NCI-H82 treated with DMSO at 0.1 percent for 48 hours (cell line): Measurements from ENCODE around the gene RPL39L.
"Not testable (repeated sequence)": the region's sequence is repeated elsewhere in the genome, so short reads cannot be mapped to it uniquely, and the experiment has no call there.

ENCODE experiments used
- DNase-seq: peaks from one replicate; lab custom pipeline; 2025; ENCODE audit not compliant: unreplicated experiment; lab: John Stamatoyannopoulos, UW

RPL39L gene

DNA sequence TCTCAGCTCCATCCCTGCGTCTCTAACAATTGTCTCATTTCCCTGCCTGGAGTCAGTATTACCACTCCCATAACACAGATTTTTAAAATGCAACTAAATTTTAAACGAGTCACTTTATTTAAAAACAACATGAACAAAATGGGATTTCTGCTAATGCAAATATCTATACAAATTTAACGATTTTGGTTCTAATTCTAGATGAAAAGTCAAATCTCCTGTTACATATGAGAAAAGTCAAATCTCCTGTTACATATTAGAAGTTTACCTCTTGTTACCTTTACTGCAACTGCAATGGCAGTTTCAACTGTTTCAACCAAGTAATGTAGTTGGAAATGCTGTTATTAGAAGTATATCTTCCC lies 578 bp upstream of the RPL39L start:
- DNase-seq = no peak

GRCh38 chr3:187136936-187137335 lies 2.4 kb downstream of the RPL39L start:
- DNase-seq = no peak

- DNase-seq = no peak
Observed at GRCh38 chr3:187136337-187136736, 3.0 kb downstream of the RPL39L start.

DNA sequence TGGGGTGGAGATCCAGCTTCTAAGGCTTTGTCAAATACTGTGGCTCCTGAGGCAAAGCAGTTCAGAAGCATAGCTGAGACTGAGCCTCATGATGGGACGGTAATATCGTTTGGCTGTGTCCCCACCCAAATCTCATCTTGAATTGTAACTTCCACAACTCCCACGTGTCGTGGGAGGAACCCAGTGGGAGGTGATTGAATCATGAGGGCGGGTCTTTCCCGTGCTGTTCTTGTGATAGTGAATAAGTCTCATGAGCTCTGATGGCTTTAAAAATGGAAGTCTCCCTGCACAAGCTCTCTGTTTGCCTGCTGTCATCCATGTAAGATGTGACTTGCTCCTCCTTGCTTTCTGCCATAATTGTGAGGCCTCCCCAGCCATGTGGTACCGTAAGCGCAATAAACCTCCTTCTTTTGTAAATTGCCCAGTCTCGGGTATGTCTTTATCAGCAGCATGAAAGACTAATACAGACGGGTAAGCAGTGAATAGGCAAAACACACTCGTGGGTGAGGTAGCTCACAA lies 4.1 kb downstream of the RPL39L start:
- not testable (repeated sequence) for DNase-seq

GRCh38 chr3:187133181-187133580 lies 6.1 kb downstream of the RPL39L start:
- DNase-seq = not testable (repeated sequence)

- DNase-seq = no peak
Observed at GRCh38 chr3:187132666-187133065, 6.6 kb downstream of the RPL39L start.

GRCh38 chr3:187131981-187132380 lies 7.3 kb downstream of the RPL39L start:
- DNase-seq = no peak

DNA sequence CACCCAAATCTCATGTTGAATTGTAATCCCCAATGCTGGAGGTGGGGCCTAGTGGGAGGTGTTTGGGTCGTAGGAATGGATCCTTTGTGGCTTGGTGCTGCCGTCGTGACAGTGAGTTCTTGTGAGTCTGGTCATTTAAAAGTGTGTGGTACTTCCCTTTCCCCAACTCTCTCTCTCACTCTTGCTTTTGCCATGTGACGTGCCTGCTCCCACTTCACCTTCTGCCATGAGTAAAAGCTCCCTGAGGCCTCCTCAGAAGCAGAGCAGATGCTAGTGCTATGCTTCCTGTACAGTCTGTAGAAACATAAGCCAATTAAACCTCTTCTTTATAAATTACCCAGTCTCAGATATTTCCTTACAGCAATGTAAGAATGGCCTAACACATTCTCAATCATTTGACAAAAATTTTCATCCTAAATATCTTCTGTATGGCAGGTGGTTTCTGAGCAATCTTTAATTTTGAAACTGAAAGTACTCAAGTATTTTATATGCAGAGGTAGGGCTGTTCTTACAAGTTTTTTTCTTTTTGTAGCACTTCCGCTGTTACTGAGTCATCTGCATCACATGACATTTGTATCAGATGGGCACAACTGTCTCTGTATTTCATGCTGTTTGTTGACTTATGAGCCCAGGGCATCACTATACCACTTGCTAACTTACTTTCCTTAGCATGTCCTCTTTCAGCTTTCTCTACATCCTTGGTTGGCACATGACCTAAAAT lies 8.8 kb downstream of the RPL39L start:
- DNase-seq = no peak

- DNase-seq = no peak
Observed at GRCh38 chr3:187125319-187126031, 13.8 kb downstream of the RPL39L start.

- DNase-seq = no peak
Observed at GRCh38 chr3:187122261-187122660, 17.0 kb downstream of the RPL39L start.

GRCh38 chr3:187120326-187120725 lies 19.0 kb downstream of the RPL39L start:
- DNase-seq = no peak

DNA sequence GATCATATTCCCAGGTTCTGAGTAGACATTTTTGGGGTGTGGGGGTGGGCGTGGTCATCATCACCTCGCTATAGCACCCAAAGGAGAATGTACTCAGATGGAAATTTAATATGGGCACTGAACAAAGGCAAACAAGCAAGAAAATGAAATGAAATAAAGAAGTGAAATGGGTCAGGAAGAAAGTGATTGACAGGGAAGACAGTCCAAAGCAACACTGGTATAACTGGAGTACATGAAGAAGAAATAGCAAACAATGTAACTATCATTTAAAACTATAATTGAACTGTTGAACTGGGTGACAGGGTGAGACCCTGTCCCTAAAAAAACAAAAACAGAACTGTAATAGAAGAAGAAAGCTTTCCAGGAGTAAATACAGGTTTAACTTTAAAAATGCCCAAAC lies 24.8 kb downstream of the RPL39L start:
- DNase-seq = no peak

- DNase-seq = peak; percentile 7
Observed at GRCh38 chr3:187112934-187113793, 26.1 kb downstream of the RPL39L start.

DNA sequence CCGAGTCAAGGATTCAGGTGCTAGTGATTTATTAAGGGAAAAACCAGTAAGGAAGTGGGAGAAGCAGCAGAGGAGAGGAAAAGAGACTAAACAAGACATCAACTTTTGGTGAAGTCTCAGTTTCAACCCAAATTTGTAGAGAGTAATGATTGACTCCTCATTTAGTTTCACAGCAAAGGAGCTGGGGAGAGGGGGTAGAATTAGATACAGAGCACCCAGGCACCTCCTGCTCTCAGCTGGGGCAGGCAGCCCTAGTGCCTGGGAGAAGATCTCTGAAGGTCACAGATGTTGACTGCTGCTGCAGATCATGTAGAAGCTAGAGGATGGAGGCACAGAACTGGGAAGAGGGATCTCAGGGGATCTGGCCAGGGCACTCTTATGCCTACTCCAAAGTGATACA lies 29.1 kb downstream of the RPL39L start:
- no peak for DNase-seq

DNA sequence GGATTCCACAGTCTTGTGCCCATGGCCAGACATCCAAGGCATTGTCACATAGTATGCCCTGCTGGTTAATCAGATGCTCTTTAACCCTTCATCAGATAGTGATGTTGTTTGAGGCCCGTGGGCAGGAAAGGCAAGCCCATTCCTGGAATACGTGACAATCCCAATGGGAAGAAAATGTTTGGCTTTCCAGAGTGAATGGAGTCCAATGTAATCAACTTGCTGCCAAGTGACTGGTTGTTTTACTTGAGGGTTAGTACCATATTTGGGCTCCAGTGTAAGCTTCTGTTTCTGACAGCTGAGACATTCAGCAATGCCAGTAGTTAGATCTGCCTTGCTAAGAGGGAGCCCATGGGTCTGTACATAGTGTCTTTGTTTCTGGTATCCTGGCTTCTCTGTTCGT lies 31.3 kb downstream of the RPL39L start:
- no peak for DNase-seq

- DNase-seq = no peak
Observed at GRCh38 chr3:187105700-187106099, 33.6 kb downstream of the RPL39L start.

GRCh38 chr3:187104933-187105332 lies 34.4 kb downstream of the RPL39L start:
- no peak for DNase-seq

DNA sequence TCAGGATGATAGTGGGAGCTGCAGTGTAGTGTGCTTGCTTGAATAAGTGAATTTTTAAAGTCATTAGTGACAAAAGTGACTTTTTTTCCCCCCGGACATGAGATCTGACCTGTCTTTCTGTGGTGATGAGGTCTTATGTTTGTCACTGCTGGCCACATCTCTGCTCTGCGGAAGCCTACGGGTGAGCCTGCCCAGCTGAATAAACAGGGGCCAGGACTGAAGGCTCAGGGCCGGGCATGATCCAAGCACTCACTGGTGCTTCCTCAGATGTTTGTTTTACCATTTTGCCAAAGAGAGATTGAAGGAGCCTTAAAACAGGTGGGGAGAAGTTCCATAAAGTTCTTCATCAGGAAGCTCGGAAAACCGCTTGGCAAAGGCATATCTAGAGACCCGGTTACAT lies 35.0 kb downstream of the RPL39L start:
- no peak for DNase-seq

GRCh38 chr3:187103251-187103650 lies 36.0 kb downstream of the RPL39L start:
- DNase-seq = no peak

GRCh38 chr3:187102073-187102634 lies 37.1 kb downstream of the RPL39L start:
- DNase-seq = no peak
